Measurements from ENCODE around the gene LY6G5B.
"Not testable (repeated sequence)": the region's sequence is repeated elsewhere in the genome, so short reads cannot be mapped to it uniquely, and the experiment has no call there.

Gene LY6G5B

GRCh38 chr6:31708224-31708623 lies 38.4 kb downstream of the LY6G5B start:
- DNase-seq (ENCODE audit: low read depth): no peak
- no peak for TF ChIP-seq CTCF (IDR thresholded peaks at IDR 0.05; ENCODE audit: low read length, missing control alignments)
- no peak overlapping the region for H3K4me3 ChIP-seq (replicated peaks; ENCODE audit: low read depth, low read length)

GRCh38 chr6:31709157-31709556 lies 39.4 kb downstream of the LY6G5B start:
- not testable (repeated sequence) for DNase-seq (ENCODE audit: low read depth); H3K4me3 ChIP-seq (replicated peaks; ENCODE audit: low read depth, low read length)

DNA sequence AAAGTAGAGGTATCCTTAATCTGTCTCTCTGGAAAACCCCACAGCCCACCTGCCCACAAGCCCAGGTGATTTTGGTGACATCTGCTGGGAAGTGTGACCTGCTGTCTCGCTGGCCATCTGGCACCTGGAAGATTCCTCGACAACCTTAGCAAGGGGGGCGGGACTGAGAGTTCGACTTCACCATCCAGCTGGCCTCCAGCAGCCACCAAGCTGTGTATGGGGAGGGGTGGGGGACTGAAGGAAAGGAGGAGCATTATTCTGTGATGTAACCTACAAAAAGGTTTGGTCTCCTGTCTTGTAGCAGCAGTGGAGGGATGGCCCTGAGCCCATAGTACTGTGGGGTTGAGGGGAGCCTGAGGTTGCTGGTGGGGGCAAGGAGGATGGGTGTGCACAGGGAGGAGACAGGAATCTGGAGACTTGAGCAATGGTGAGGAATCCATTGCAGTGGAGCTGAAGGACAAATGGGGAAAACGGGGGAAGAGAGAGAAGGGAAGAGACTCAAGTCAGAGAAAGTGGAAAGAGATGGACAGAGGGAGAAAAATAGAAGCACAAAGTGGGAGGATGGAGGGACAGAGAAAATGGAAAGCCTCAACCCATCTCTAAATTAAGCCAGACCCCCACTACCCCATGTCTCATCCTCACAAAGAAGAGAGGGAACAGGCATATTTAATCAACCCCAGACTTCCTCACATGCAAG lies 40.9 kb downstream of the LY6G5B start:
- DNase-seq (ENCODE audit: low read depth): no peak
- H3K4me3 ChIP-seq (replicated peaks; ENCODE audit: low read depth, low read length): no peak overlapping the region
- no peak for TF ChIP-seq CTCF (IDR thresholded peaks at IDR 0.05; ENCODE audit: low read length, missing control alignments)

- H3K4me3 ChIP-seq (replicated peaks; ENCODE audit: low read depth, low read length): no peak overlapping the region
- no peak for DNase-seq (ENCODE audit: low read depth)
Measured at GRCh38 chr6:31711233-31711632, 41.5 kb downstream of the LY6G5B start.

GRCh38 chr6:31712296-31712695 lies 42.5 kb downstream of the LY6G5B start:
- TF ChIP-seq CTCF (IDR thresholded peaks at IDR 0.05; ENCODE audit: low read length, missing control alignments): no peak
- no peak for DNase-seq (ENCODE audit: low read depth)
- H3K4me3 ChIP-seq (replicated peaks; ENCODE audit: low read depth, low read length): no peak overlapping the region

More at GRCh38 chr6:31711233-31711632, 41.5 kb downstream of the LY6G5B start:
- TF ChIP-seq CTCF (IDR thresholded peaks at IDR 0.05; ENCODE audit: low read length, missing control alignments): no peak

DNA sequence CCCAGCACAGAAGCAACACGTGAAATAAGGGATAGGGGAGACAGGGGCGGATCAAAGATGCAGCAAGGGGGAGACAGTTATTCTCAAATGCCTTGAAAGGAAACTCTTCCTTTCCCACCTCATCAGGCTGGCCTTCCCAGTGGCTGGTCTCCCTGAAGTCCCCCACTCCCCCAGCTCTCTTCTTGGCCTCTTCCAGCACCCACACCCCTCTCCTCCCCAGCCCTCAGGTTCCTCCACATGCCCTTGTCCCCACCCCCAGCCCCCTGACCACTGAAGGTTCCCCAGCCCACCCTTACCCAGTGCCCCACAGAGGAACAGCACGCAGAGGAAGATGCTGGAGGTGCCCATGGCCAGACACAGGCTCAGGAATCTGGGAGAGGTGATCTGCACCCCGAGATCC lies 43.7 kb downstream of the LY6G5B start:
- no peak for TF ChIP-seq CTCF (IDR thresholded peaks at IDR 0.05; ENCODE audit: low read length, missing control alignments)
- no peak overlapping the region for H3K4me3 ChIP-seq (replicated peaks; ENCODE audit: low read depth, low read length)
- no peak for DNase-seq (ENCODE audit: low read depth)

DNA sequence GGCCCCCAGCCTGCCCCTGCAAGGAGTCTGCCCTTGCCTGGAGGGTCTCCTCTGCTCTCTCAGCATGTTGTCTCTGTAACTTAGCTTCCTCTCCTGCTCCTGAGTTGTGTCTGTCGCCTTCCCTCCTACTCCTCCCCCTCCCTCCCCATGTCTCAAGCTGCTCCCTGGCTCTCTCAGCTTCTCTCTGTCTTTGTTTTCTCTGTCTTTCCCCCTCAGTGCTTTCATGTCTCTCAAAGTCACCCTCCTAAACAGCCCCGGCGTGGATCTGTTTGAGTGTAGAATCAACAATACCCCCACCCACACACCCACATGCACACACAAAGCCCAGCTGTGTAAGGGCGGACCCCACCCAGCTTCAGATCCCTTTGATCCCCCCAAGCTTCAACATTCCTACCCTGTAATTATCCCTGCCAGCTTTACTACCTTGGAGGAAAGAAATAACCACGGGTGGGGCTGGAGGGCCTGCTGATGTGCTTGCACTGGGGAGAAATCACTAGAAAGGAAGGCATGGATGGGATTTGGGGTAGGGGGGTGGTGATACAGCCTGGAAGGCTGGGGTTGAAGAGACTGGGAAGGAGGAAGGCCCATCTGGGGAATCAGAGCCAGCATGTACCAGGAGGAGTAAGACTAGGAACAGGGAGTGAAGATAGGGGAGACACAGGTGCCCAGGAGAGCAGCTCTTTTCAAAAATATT lies 44.4 kb downstream of the LY6G5B start:
- H3K4me3 ChIP-seq (replicated peaks; ENCODE audit: low read depth, low read length): no peak overlapping the region
- no peak for TF ChIP-seq CTCF (IDR thresholded peaks at IDR 0.05; ENCODE audit: low read length, missing control alignments)
- DNase-seq (ENCODE audit: low read depth): no peak
